ENCODE results near the gene NXNL2. TPM values are rescaled to one million over a fixed set of nuclear protein-coding genes. Genes with fewer than 3 reads are reported as not detected.

Gene NXNL2
- total RNA-seq, 3 donors from 2014 or later, result 10.5 to 14.5 TPM; not detected in 1

- Histone ChIP-seq H3K4me3 (no peak overlapping the region), H3K27me3 (no peaks in the 10 kb centered on the region), H3K4me1 (peaks cover 0 to 6% of the 10 kb centered on the region in 2 donors), H3K36me3 (no peaks in the 10 kb centered on the region), H3K9me3 (no peaks in the 10 kb centered on the region), H3K27ac (peak overlapping the region in 1 of 2 donors; percentile 7)
- no peak for DNase-seq (ENCODE audit: low spot score in 2 of 2)
- intact Hi-C loops (cut with DNase I; ENCODE audit: low total_unique reads), result no loop called here
- TF ChIP-seq, protein P1, sequence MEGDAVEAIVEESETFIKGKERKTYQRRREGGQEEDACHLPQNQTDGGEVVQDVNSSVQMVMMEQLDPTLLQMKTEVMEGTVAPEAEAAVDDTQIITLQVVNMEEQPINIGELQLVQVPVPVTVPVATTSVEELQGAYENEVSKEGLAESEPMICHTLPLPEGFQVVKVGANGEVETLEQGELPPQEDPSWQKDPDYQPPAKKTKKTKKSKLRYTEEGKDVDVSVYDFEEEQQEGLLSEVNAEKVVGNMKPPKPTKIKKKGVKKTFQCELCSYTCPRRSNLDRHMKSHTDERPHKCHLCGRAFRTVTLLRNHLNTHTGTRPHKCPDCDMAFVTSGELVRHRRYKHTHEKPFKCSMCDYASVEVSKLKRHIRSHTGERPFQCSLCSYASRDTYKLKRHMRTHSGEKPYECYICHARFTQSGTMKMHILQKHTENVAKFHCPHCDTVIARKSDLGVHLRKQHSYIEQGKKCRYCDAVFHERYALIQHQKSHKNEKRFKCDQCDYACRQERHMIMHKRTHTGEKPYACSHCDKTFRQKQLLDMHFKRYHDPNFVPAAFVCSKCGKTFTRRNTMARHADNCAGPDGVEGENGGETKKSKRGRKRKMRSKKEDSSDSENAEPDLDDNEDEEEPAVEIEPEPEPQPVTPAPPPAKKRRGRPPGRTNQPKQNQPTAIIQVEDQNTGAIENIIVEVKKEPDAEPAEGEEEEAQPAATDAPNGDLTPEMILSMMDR (IDR thresholded peaks at IDR 0.05), result no peak
- TF ChIP-seq POLR2AphosphoS5 (IDR thresholded peaks at IDR 0.05), result no peak
- no peak for TF ChIP-seq POLR2A (IDR thresholded peaks at IDR 0.05)
Observed at GRCh38 chr9:88523056-88523455, 11.9 kb upstream of the NXNL2 start.

- intact Hi-C loops (cut with DNase I; ENCODE audit: low total_unique reads), result no loop called here
- no peaks in the 10 kb centered on the region for H3K9me3 ChIP-seq
- peaks cover 0 to 6% of the 10 kb centered on the region in 2 donors for H3K4me1 ChIP-seq
- H3K27ac ChIP-seq, result no peak overlapping the region
- no peak for DNase-seq (ENCODE audit: low spot score in 2 of 2)
- no peaks in the 10 kb centered on the region for H3K36me3 ChIP-seq
- H3K27me3 ChIP-seq, result no peaks in the 10 kb centered on the region
- TF ChIP-seq POLR2AphosphoS5 (IDR thresholded peaks at IDR 0.05) (no peak), POLR2A (IDR thresholded peaks at IDR 0.05) (no peak)
- TF ChIP-seq, protein P1 (IDR thresholded peaks at IDR 0.05), result no peak
- no peak overlapping the region for H3K4me3 ChIP-seq
Observed at GRCh38 chr9:88524911-88525310, 10.1 kb upstream of the NXNL2 start.

- no peaks in the 10 kb centered on the region for H3K36me3 ChIP-seq
- peak overlapping the region in 1 of 2 donors; percentile 20 for H3K27ac ChIP-seq
- no peak overlapping the region for H3K4me3 ChIP-seq
- peaks cover 0 to 6% of the 10 kb centered on the region in 2 donors for H3K4me1 ChIP-seq
- H3K27me3 ChIP-seq, result no peaks in the 10 kb centered on the region
- TF ChIP-seq POLR2AphosphoS5 (IDR thresholded peaks at IDR 0.05) (no peak), POLR2A (IDR thresholded peaks at IDR 0.05) (no peak)
- TF ChIP-seq, protein P1 (IDR thresholded peaks at IDR 0.05), result no peak
- intact Hi-C loops (cut with DNase I; ENCODE audit: low total_unique reads), result no loop called here
- no peak for DNase-seq (ENCODE audit: low spot score in 2 of 2)
- no peaks in the 10 kb centered on the region for H3K9me3 ChIP-seq
Observed at GRCh38 chr9:88527618-88528017, 7.4 kb upstream of the NXNL2 start.

DNA sequence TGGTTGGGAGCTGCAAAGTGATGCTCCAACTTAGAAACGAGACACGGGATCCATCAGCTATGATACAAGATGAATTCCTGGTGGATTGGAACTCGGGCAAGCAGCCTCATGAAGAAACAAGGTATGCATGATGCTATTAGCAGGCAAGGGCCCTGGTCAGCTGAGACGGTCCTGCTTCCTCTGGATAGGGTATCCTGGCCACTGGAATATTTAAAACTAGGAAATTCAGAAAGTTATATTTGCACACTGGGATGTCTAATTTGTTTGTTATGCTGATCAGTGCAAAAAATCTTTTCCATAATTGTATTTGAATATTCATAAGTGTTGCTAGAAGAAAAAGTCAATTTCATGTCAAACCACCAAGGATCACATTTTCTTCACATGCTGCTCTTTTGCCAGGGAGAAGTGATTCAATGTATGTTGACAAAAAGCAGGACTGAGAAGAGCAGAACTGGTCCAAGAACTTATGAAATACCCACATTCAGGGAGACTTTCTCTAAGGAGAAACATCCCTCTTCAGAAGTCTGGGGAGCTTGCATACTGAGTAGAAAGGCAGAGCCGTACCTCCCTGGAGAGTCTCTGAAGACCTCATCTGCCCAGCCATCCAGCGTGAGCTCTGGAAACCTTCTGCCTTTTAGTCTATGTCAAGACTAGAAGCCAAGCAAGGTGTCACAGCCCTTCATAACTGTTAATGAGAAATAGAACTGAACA is 6.7 kb upstream of the NXNL2 start:
- Histone ChIP-seq H3K36me3 (no peaks in the 10 kb centered on the region), H3K4me3 (no peak overlapping the region), H3K27ac (peak overlapping the region; percentile 66 to 84), H3K9me3 (no peaks in the 10 kb centered on the region), H3K27me3 (no peaks in the 10 kb centered on the region), H3K4me1 (peaks cover 0 to 3% of the 10 kb centered on the region in 2 donors)
- no peak for DNase-seq (ENCODE audit: low spot score in 2 of 2)
- TF ChIP-seq POLR2AphosphoS5 (IDR thresholded peaks at IDR 0.05) (no peak), POLR2A (IDR thresholded peaks at IDR 0.05) (no peak)
- TF ChIP-seq, protein P1 (IDR thresholded peaks at IDR 0.05), result no peak
- intact Hi-C loops (cut with DNase I; ENCODE audit: low total_unique reads), result no loop called here

DNA sequence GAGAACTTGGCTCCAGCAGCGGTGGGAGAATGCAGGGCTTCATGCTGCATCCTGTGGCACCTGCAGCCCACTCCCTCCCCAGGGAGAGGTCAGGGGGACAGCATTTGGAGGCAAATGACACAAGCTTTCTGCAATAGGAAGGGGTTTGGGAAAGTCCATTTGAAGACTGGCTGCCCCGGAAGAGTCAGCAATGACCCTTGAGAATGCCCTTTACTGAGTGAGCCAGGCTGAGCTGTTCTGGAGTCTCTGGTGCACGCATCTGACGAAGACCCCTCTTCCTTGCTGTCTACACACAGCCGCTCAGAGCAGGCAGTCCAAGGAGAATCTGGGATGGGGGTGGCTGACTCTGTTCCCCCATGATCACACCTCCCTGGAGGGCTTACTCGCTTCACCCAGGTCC is 5.5 kb upstream of the NXNL2 start:
- H3K4me1 ChIP-seq, result no peaks in the 10 kb centered on the region
- peak overlapping the region; percentile 66 to 84 for H3K27ac ChIP-seq
- intact Hi-C loops (cut with DNase I; ENCODE audit: low total_unique reads), result no loop called here
- TF ChIP-seq POLR2A (IDR thresholded peaks at IDR 0.05), result no peak
- TF ChIP-seq POLR2AphosphoS5 (IDR thresholded peaks at IDR 0.05), result no peak
- H3K36me3 ChIP-seq, result no peaks in the 10 kb centered on the region
- no peak for DNase-seq (ENCODE audit: low spot score in 2 of 2)
- H3K4me3 ChIP-seq, result no peak overlapping the region
- no peaks in the 10 kb centered on the region for H3K27me3 ChIP-seq
- no peaks in the 10 kb centered on the region for H3K9me3 ChIP-seq

Measured in breast epithelium (tissue), 4 donors.